Activated T-helper 9 cell treated with anti-CD3 and anti-CD28 coated beads, Interleukin-2, amount 50 U/mL, for 16 hours (primary cell): Measurements from ENCODE around the gene KNSTRN.
A peak's percentile ranks its signal among the peaks of the same experiment; 100 is the strongest.

Experiments
- DNase-seq: peaks from one replicate; pipeline ENCODE4 v3.0.0-alpha.2; 2020; ENCODE audit warnings: low read depth

Gene KNSTRN

DNA sequence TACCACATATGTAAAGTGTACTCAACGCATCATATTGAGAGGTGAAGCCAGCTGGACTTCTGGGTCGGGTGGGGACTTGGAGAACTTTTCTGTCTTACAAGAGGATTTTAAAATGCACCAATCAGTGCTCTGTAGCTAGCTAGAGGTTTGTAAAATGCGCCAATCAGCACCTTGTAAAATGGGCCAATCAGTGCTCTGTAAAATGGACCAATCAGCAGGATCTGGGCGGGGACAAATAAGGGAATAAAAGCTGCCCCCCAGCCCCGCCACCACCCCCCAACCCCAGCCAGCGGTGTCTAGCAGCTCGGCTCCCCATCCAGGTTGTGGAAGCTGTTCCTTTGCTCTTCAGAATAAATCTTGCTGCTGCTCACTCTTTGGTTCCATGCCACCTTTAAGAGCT lies 16.8 kb downstream of the KNSTRN start:
- no peak for DNase-seq

- peak; percentile 80 for DNase-seq
Observed at GRCh38 chr15:40405501-40406381, 23.2 kb downstream of the KNSTRN start, which contains the start of gene IVD. Gene IVD (plus strand): TSS chr15:40405795. CDS start chr15:40405828, 33 bp downstream.

GRCh38 chr15:40407330-40407990 lies 24.9 kb downstream of the KNSTRN start:
- DNase-seq: no peak

DNA sequence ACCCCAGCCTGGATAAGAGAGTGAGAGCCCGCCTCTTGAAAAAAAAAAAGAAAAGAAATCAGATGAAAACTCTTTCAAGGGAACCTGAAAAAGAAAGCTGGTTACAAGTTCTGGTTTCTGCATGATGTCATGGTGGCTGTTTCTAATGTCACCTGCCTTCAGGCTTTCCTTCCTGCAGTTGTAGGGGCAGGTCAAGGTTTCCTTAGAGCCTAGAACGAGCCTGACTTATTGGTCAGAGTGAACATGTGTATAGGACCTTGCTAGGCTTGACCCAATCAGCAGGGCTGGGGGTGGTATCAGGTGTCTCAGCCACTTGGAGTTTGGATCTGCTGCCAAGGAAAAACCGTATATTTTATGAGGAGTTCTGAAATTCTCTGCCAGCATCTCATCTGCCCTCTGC lies 26.8 kb downstream of the KNSTRN start:
- no peak for DNase-seq

GRCh38 chr15:40410476-40410875 lies 28.0 kb downstream of the KNSTRN start:
- DNase-seq: no peak

DNA sequence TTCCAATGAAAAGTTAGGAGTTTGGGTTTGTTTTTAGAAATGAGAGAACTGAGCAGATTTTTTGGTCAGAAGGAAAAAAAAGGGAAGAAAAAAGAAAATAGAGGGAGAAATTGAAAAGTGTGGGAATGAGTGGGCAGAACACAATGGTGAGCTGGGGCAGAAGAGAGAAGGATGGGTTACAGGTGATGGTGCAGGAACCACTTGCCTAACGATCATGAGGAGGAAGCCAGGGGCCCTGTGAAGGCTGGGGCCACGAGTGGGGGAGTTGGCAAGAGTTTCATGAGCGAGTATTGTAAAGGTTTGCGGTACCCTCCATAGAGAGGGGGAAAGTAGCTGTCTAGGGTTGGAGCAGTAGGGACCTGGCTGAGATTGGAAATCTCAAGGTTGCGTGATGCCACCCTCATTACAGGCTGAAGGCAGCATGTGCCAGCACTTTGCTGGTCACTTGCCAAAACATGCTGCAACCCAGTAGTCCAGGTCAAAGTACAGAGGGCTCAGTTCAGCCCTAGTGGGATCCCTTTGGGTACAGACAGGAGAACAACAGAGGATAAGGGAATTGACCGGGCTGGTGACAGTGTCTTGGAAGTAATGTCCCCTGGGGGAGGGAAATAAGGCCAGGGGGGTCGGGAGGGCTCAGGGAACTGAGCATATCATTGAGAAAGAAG lies 29.7 kb downstream of the KNSTRN start:
- no peak for DNase-seq

DNA sequence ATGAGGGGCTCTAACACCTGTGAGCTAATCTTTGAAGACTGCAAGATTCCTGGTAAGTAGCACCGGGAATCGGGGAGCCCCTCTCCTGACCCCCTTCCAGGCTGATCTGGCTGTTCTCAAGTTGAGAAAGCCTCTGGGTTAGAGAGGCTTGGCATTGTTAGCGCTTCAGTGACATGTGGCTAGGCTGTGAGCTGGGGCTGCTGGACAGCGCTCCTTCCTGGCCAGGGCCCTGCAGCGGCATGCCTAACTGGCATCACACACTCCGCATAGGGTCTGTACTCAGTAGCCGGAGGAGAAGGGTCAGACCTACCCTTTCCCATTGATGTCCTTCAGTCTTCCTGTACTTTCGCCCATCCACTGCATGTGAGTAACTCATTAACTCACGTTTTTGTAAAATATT lies 30.5 kb downstream of the KNSTRN start:
- no peak for DNase-seq

GRCh38 chr15:40414816-40415215 lies 32.3 kb downstream of the KNSTRN start:
- no peak for DNase-seq

- DNase-seq: no peak
Observed at GRCh38 chr15:40415226-40415625, 32.7 kb downstream of the KNSTRN start.

GRCh38 chr15:40416056-40416455 lies 33.5 kb downstream of the KNSTRN start:
- DNase-seq: no peak

GRCh38 chr15:40418126-40418525 lies 35.6 kb downstream of the KNSTRN start:
- DNase-seq: no peak

DNA sequence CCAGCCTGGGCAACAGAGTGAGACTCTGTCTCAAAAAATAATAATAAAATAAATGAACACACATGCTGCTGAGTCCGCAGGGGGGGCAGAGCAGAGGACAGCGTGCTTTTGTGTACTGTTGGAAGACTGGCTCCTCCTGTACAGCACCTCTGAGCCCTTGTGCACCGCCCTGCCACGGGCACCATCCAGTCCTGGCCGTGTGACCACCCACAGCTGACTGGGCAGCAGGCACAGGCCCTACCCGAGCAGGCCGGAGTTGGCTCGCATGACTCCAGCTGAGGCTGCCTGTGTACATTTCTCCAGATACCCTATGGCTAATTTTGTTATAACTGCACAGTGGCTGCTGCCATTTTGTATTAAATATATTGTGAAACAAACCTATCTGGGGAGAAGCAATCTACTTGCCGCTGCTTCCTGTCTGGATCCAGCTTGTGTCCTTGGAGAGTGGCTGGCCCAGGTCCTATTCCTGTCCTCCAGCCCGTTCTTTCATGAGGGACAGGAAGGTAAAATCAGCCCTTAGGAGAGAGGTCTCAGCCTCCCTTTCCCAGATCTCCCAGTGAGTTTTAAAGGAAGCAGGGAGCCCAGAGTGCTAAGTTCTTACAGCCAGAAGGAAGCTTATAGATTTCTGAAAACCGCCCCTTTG lies 37.7 kb downstream of the KNSTRN start:
- no peak for DNase-seq

GRCh38 chr15:40420793-40421192 lies 38.3 kb downstream of the KNSTRN start:
- DNase-seq: no peak

GRCh38 chr15:40421246-40422157 lies 39.0 kb downstream of the KNSTRN start:
- DNase-seq: peak; percentile 67

DNA sequence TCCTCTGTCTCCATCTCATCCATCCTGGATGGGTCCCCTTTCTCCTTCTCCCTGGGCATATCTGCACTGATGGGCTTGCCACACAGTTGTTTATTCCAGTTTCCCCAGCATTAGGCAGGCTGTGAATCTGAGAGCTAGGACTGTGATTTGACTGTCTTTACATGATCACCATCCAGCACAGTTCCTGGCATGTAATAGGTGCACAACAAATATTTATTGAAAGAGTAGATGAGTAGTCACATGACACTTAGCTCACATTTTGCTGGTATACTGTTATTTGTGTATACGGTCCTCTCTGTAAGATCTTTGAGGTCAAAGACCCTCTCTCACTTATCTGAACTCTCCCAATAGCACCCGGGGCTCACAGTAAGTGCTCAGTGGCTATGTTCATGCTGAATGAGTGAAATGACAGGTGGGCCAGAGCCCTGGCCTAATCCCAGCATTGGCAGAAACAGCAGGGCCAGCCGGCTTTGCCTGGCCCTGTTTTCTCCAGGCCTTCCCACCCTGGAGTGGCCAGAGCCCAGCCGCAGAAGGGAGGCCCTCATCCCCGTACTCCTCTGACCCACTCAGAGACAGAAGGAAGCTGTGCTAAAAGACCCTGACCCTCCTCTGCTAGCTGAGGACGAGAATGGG lies 42.1 kb downstream of the KNSTRN start:
- DNase-seq: no peak

- DNase-seq: no peak
Observed at GRCh38 chr15:40425681-40426080, 43.2 kb downstream of the KNSTRN start.

DNA sequence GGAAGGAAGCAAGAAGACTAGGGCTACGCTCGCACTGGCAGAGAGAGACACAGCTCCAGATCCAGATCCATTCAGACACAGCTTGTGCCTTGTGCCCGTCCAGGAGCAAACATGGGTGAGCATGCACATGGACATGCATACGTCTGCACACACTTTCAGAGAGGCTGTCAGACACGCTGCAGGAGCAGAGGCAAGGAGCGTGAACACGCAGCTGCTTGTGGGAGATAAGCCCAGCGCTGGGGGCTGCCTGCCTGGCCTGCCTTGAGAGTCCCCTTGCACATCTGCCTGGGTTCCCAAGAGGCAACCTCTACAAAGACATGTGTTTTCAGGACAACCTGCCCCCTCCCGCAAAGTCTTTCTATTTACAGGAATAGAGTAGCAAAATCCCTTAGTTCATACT lies 44.7 kb downstream of the KNSTRN start:
- DNase-seq: no peak

- DNase-seq: no peak
Observed at GRCh38 chr15:40428185-40428584, 45.7 kb downstream of the KNSTRN start.

- DNase-seq: no peak
Observed at GRCh38 chr15:40429068-40429710, 46.7 kb downstream of the KNSTRN start.

DNA sequence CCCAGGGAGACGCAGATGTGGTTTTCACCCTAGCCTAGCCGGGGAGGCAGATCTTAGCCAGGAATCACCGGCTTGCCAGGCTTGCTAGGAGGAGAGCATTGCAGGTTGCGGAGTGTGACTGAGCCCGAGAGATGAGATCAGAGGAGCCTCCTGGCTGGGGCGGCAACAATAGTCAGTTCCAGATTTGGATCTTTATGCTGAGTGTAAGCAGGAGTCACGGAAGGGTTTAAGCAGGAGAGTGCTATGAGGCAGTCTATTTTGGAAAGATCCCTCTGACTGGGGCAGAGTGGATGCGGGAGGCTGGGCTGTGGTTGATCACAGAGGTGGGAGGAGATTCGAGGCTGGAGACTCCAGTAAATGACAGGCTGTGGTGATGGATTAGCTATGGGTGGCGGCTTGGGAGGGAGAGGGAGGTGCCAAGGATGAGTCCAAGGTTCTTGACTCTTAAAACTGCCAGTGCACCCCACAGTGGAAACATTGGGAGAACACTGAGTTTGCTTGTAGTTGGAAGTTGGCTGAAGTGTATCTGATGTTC lies 47.8 kb downstream of the KNSTRN start:
- DNase-seq: no peak
